GM10847 (cell line): ENCODE results near the gene PIWIL4.

Experiments
- POLR2A ChIP-seq: IDR thresholded peaks from 2 replicates; pipeline ENCODE4 v1.6.1; 2011; ENCODE audit not compliant: insufficient read length; ENCODE audit errors: extremely low read depth

The PIWIL4 gene

GRCh38 chr11:94599510-94599909, 32.3 kb downstream of the PIWIL4 start:
- no peak for TF ChIP-seq POLR2A

- TF ChIP-seq POLR2A, result no peak
Measured at GRCh38 chr11:94602430-94603372, 35.5 kb downstream of the PIWIL4 start.

- no peak for TF ChIP-seq POLR2A
Measured at GRCh38 chr11:94603587-94603986, 36.4 kb downstream of the PIWIL4 start.

GRCh38 chr11:94604482-94604881, 37.3 kb downstream of the PIWIL4 start:
- no peak for TF ChIP-seq POLR2A

- no peak for TF ChIP-seq POLR2A
Measured at GRCh38 chr11:94613120-94613519, 46.0 kb downstream of the PIWIL4 start.

- TF ChIP-seq POLR2A, result no peak
Measured at GRCh38 chr11:94623120-94623735, 56.1 kb downstream of the PIWIL4 start.

GRCh38 chr11:94629741-94630140, 62.6 kb downstream of the PIWIL4 start:
- no peak for TF ChIP-seq POLR2A

GRCh38 chr11:94630221-94630620, 63.1 kb downstream of the PIWIL4 start:
- no peak for TF ChIP-seq POLR2A

- TF ChIP-seq POLR2A, result no peak
Measured at GRCh38 chr11:94632356-94632755, 65.2 kb downstream of the PIWIL4 start.

- TF ChIP-seq POLR2A, result no peak
Measured at GRCh38 chr11:94635072-94635471, 67.9 kb downstream of the PIWIL4 start.

- TF ChIP-seq POLR2A, result no peak
Measured at GRCh38 chr11:94636388-94636949, 69.3 kb downstream of the PIWIL4 start.

- TF ChIP-seq POLR2A, result no peak
Measured at GRCh38 chr11:94638301-94638901, 71.2 kb downstream of the PIWIL4 start.

- no peak for TF ChIP-seq POLR2A
Measured at GRCh38 chr11:94638902-94639373, 71.8 kb downstream of the PIWIL4 start.

GRCh38 chr11:94639901-94640721, 72.9 kb downstream of the PIWIL4 start:
- no peak for TF ChIP-seq POLR2A
